ENCODE measurements around the gene GAPDHS. TPM values are rescaled to one million over a fixed set of nuclear protein-coding genes. Genes with fewer than 3 reads are reported as not detected.

The GAPDHS gene
- polyA plus RNA-seq (ENCODE audit: insufficient read length): not detected
- long read RNA-seq, donor 1: 0 reads
- long read RNA-seq, donor 2: 0 reads
- long read RNA-seq, donor 3: 0 reads
- long read RNA-seq, donor 4: 0 reads
- long read RNA-seq, donor 5: 0 reads
- long read RNA-seq, donor 6: 0 reads
- long read RNA-seq, donor 7: 0 reads
- long read RNA-seq, donor 8: 0 reads

- DNase-seq: no peak
Measured at GRCh38 chr19:35533201-35533821, at the start of gene GAPDHS. TSS of gene GAPDHS (plus strand) at chr19:35533456. CDS start at chr19:35533528, 72 bp downstream.

- DNase-seq: no peak
Measured at GRCh38 chr19:35484252-35485036, 48.8 kb upstream of the GAPDHS start.

GRCh38 chr19:35486268-35486708 lies 47.0 kb upstream of the GAPDHS start:
- no peak for DNase-seq

GRCh38 chr19:35487656-35488182 lies 45.5 kb upstream of the GAPDHS start:
- no peak for DNase-seq

- no peak for DNase-seq
Measured at GRCh38 chr19:35488677-35489076, 44.6 kb upstream of the GAPDHS start.

GRCh38 chr19:35490364-35490763 lies 42.9 kb upstream of the GAPDHS start, which contains the start of gene KRTDAP:
TSS of gene KRTDAP (minus strand) at chr19:35490464. CDS start at chr19:35490442, 22 bp downstream.
- DNase-seq: no peak

- no peak for DNase-seq
Measured at GRCh38 chr19:35491836-35492360, 41.4 kb upstream of the GAPDHS start.

GRCh38 chr19:35493971-35494370 lies 39.3 kb upstream of the GAPDHS start:
- no peak for DNase-seq

GRCh38 chr19:35495107-35496064 lies 37.9 kb upstream of the GAPDHS start:
- DNase-seq: peak; percentile 47

GRCh38 chr19:35497406-35497805 lies 35.9 kb upstream of the GAPDHS start:
- no peak for DNase-seq

GRCh38 chr19:35498220-35498619 lies 35.0 kb upstream of the GAPDHS start:
- DNase-seq: no peak

- DNase-seq: no peak
Measured at GRCh38 chr19:35498984-35499527, 34.2 kb upstream of the GAPDHS start.

GRCh38 chr19:35500611-35501010 lies 32.6 kb upstream of the GAPDHS start:
- no peak for DNase-seq

- DNase-seq: no peak
Measured at GRCh38 chr19:35501684-35502083, 31.6 kb upstream of the GAPDHS start.

- DNase-seq: no peak
Measured at GRCh38 chr19:35502751-35503150, 30.5 kb upstream of the GAPDHS start.

GRCh38 chr19:35506011-35506410 lies 27.2 kb upstream of the GAPDHS start:
- DNase-seq: no peak

- DNase-seq: no peak
Measured at GRCh38 chr19:35507561-35507960, 25.7 kb upstream of the GAPDHS start.

- DNase-seq: no peak
Measured at GRCh38 chr19:35508129-35508528, 25.1 kb upstream of the GAPDHS start.

- DNase-seq: no peak
Measured at GRCh38 chr19:35509018-35509652, 24.1 kb upstream of the GAPDHS start.

- DNase-seq: peak; percentile 89
Measured at GRCh38 chr19:35509861-35510625, 23.2 kb upstream of the GAPDHS start.
